T-cell (primary cell): ENCODE results near the gene ZCCHC24. TPM values are rescaled to one million over a fixed set of nuclear protein-coding genes. Genes with fewer than 3 reads are reported as not detected.
"Not testable (repeated sequence)": the region's sequence is repeated elsewhere in the genome, so short reads cannot be mapped to it uniquely, and the experiment has no call there.

ENCODE experiments used
- ATAC-seq, 4 experiments: fragments of 200-7000 bp in 3 of 4; fragments of 150-1000 bp in 1 of 4; cut with Tn5 transposase; replicated peaks in 1 of 4; 1 replicate in 3 of 4; 2 replicates in 1 of 4; pipeline ENCODE4 v1.10.0; 2021; ENCODE audit warnings: moderate library complexity in 3 of 4, mild to moderate bottlenecking in 2 of 4, moderate number of reproducible peaks in 1 of 4
- CTCF ChIA-PET, 2 donors: fragments of 300-600 bp; sonication (Branson Sonifier 250); formaldehyde crosslinking; loops; one replicate each; lab custom pipeline; 2022; ENCODE audit warnings: antibody characterized with exemption in 2 of 2; lab: Charles Lee
- POLR2A ChIA-PET, 2 donors: fragments of 300-600 bp; sonication (Branson Sonifier 250); formaldehyde crosslinking; loops; one replicate each; lab custom pipeline; 2022; ENCODE audit warnings: antibody characterized with exemption in 2 of 2; lab: Charles Lee
- DNase-seq, 35 experiments: peaks; one replicate each; pipeline versions ENCODE4 v3.0.0 to v3.0.0-alpha.2; 2013 to 2023
- H3K27ac ChIP-seq: one replicate; pipeline ENCODE4 v1.5.1; 2013; ENCODE audit warnings: low read length
- H3K27me3 ChIP-seq, 2 experiments: replicated peaks in 1 of 2; 1 replicate in 1 of 2; 2 replicates in 1 of 2; pipeline versions ENCODE4 v1.6.1 to v1.7.0; 2013; ENCODE audit warnings: low read length in 1 of 2, mixed read lengths in 1 of 2; ENCODE audit not compliant: control insufficient read depth in 2 of 2, insufficient read depth in 2 of 2; ENCODE audit errors: extremely low read depth in 1 of 2
- H3K36me3 ChIP-seq, 2 donors: 1 replicate in 1 of 2; 2 replicates in 1 of 2; pipeline versions ENCODE4 v1.6.1 to v1.7.0; 2013; ENCODE audit warnings: low read length in 1 of 2; ENCODE audit not compliant: control insufficient read depth in 2 of 2, insufficient read depth in 1 of 2; ENCODE audit errors: extremely low read depth in 1 of 2
- H3K4me1 ChIP-seq, 2 experiments: 1 replicate in 1 of 2; 2 replicates in 1 of 2; pipeline versions ENCODE4 v1.6.1 to v1.7.0; 2013; ENCODE audit warnings: low read length in 2 of 2, mixed read lengths in 1 of 2; ENCODE audit not compliant: insufficient read depth in 2 of 2, control insufficient read depth in 1 of 2; ENCODE audit errors: extremely low read depth in 1 of 2
- H3K4me3 ChIP-seq, 2 donors: 1 replicate in 1 of 2; 2 replicates in 1 of 2; pipeline versions ENCODE4 v1.5.1 to v1.7.0; 2013; ENCODE audit warnings: mild to moderate bottlenecking in 2 of 2, low read length in 1 of 2, moderate library complexity in 1 of 2; ENCODE audit not compliant: control insufficient read depth in 1 of 2; ENCODE audit errors: extremely low read depth in 1 of 2
- H3K9me3 ChIP-seq: 2 replicates; pipeline ENCODE4 v1.7.0; 2013
- H3K27ac Mint-ChIP-seq, 2 donors: one replicate each; pipeline ENCODE4 v1.8.0; 2020 to 2021; ENCODE audit warnings: mild to moderate bottlenecking in 2 of 2, mixed read lengths in 2 of 2
- H3K27me3 Mint-ChIP-seq, 2 donors: one replicate each; pipeline ENCODE4 v1.8.0; 2021 to 2022; ENCODE audit warnings: mixed read lengths in 2 of 2
- H3K36me3 Mint-ChIP-seq: one replicate; pipeline ENCODE4 v1.8.0; 2021; ENCODE audit warnings: mixed read lengths
- H3K4me1 Mint-ChIP-seq, 3 donors: one replicate each; pipeline ENCODE4 v1.8.0; 2020 to 2022; ENCODE audit warnings: mixed read lengths in 3 of 3, mild to moderate bottlenecking in 1 of 3
- H3K4me3 Mint-ChIP-seq, 3 donors: one replicate each; pipeline ENCODE4 v1.8.0; 2020 to 2022; ENCODE audit warnings: mild to moderate bottlenecking in 3 of 3, mixed read lengths in 3 of 3, moderate library complexity in 3 of 3
- H3K9me3 Mint-ChIP-seq, 3 donors: one replicate each; pipeline ENCODE4 v1.8.0; 2020 to 2022; ENCODE audit warnings: mixed read lengths in 3 of 3
- WGBS: methylation state at CpG from one replicate; pipeline ENCODE4 v1.1.5; 2013; ENCODE audit warnings: missing lambda C conversion rate; ENCODE audit not compliant: insufficient coverage; 5-methylcytosine and 5-hydroxymethylcytosine counted together
- total RNA-seq, 35 experiments: library from RNA in 6 of 35; stranded (reverse) in 6 of 35; fragments of 120-200 nt in 1 of 35; gene quantifications; one replicate each; pipeline versions ENCODE4 v1.2.1 to v1.2.4 and lab custom pipeline; 2013 to 2026

The ZCCHC24 gene
- total RNA-seq, 5 donors from 2014 or later (not counting 1 experiment from before 2014, with no cell fraction given), result 0.60 to 2.4 (median 1.9) TPM

- H3K4me3 ChIP-seq, result no peak overlapping the region
- Mint-ChIP-seq H3K27me3 (no peaks in the 10 kb centered on the region), H3K27ac (no peak overlapping the region), H3K9me3 (no peaks in the 10 kb centered on the region), H3K4me3 (no peak overlapping the region), H3K36me3 (no peaks in the 10 kb centered on the region), H3K4me1 (peaks cover 7 to 24% (median 14%) of the 10 kb centered on the region in 3 donors)
- no peak for ATAC-seq
- no peaks in the 10 kb centered on the region for H3K36me3 ChIP-seq
- H3K9me3 ChIP-seq, result no peaks in the 10 kb centered on the region
- no peak for DNase-seq
- CTCF ChIA-PET, result no interaction called here
- peaks cover 10 to 14% of the 10 kb centered on the region in 2 experiments for H3K4me1 ChIP-seq
- no peaks in the 10 kb centered on the region for H3K27me3 ChIP-seq
- no peak overlapping the region for H3K27ac ChIP-seq
- POLR2A ChIA-PET, result interaction anchor here in 1 of 2 donors (0.9 kb wide), 1 partner anchor 12 kb away, joined by 3 read pairs; no protein-coding TSS in a partner anchor
- WGBS, result 80% methylated on average over 1 of the region's 2 CpGs
Observed at GRCh38 chr10:79335094-79335469, 110.3 kb downstream of the ZCCHC24 start.

- peak overlapping the region in 1 of 2 donors; percentile 7 for H3K27ac Mint-ChIP-seq
- no peak overlapping the region for H3K27ac ChIP-seq
- H3K4me3 Mint-ChIP-seq, result no peak overlapping the region
- H3K36me3 ChIP-seq, result no peaks in the 10 kb centered on the region
- ATAC-seq (no peak), DNase-seq (no peak)
- H3K27me3 ChIP-seq, result no peaks in the 10 kb centered on the region
- no CpG with 5 or more reads among the region's 2 CpGs for WGBS
- no peaks in the 10 kb centered on the region for H3K9me3 Mint-ChIP-seq
- H3K4me3 ChIP-seq, result no peak overlapping the region
- CTCF ChIA-PET, result interaction anchor here in 1 of 2 donors (1.0 kb wide), 1 partner anchor 19 kb away, joined by 3 read pairs; no protein-coding TSS in a partner anchor
- H3K4me1 ChIP-seq, result peaks cover 10 to 14% of the 10 kb centered on the region in 2 experiments
- peaks cover 7 to 27% (median 14%) of the 10 kb centered on the region in 3 donors for H3K4me1 Mint-ChIP-seq
- no peaks in the 10 kb centered on the region for H3K9me3 ChIP-seq
- H3K27me3 Mint-ChIP-seq, result no peaks in the 10 kb centered on the region
- no peaks in the 10 kb centered on the region for H3K36me3 Mint-ChIP-seq
- POLR2A ChIA-PET, result interaction anchor here in 1 of 2 donors (0.9 kb wide), 1 partner anchor 11 kb away, joined by 3 read pairs; no protein-coding TSS in a partner anchor
Observed at GRCh38 chr10:79334573-79334972, 110.9 kb downstream of the ZCCHC24 start.

DNA sequence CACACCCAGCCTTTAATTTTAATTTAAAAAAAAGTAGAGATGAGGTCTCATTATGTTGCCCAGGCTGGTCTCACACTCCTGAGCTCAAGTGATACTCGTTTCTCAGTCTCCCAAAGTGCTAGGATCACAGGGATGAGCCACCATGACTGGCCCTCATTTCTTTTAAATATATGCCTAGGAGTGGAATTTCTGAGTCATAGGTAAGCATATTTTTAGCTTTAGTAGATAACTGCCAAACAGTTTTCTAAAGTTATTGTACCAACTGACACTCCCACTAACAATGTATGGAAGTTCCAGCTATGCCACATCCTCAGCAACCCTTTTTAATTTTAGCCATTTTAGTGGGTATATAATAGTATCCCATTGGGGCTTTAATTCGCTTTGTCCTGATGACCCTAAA is 111.9 kb downstream of the ZCCHC24 start:
- ChIA-PET CTCF (interaction anchor here in 1 of 2 donors (1.1 to 1.4 kb wide), 2 partner anchors 11 kb away, joined by 3 read pairs; no protein-coding TSS in a partner anchor), POLR2A (no interaction called here)
- Mint-ChIP-seq H3K27ac (no peak overlapping the region), H3K27me3 (no peaks in the 10 kb centered on the region), H3K9me3 (no peaks in the 10 kb centered on the region), H3K36me3 (no peaks in the 10 kb centered on the region), H3K4me3 (no peak overlapping the region), H3K4me1 (peaks cover 7 to 29% (median 14%) of the 10 kb centered on the region in 3 donors)
- no CpG with 5 or more reads among the region's 2 CpGs for WGBS
- Histone ChIP-seq H3K36me3 (no peaks in the 10 kb centered on the region), H3K4me3 (no peak overlapping the region), H3K9me3 (no peaks in the 10 kb centered on the region), H3K4me1 (peaks cover 10 to 14% of the 10 kb centered on the region in 2 experiments), H3K27me3 (no peaks in the 10 kb centered on the region), H3K27ac (no peak overlapping the region)
- no peak for DNase-seq
- no peak for ATAC-seq

DNA sequence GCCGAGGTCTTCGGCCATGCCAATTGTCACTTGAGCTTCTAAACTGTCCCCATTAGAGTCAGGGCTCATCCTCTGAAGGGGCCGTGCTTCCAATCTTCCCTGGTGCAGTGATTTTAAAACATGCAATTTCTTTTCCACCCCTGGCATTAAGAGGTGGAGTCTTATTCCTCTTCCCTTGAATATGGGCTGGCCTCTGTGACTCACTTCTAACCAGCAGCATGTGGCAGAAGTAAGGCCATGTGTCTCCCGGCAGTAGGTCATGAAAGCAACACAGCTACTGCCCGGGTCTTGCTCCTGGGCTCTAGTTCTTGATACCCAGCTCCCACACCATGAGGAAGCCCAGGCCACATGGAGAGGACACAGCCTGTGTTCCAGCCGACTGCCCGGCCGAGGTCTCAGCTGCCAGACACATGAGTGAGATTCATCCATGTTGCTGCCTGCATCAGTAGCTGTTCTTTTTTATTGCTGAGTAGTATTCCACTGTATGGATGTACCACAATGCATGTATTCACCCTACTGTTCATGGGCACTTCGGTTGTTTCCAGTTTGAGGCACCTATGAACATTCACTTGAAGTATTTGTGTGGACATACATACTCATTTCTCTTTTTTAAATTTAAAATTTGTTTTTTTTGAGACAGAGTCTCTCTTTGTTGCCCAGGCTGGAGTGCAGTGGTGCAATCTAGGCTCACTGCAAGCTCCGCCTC is 112.7 kb downstream of the ZCCHC24 start:
- no CpG with 5 or more reads among the region's 10 CpGs for WGBS
- H3K4me3 Mint-ChIP-seq, H3K27me3 Mint-ChIP-seq, H3K36me3 ChIP-seq, H3K4me3 ChIP-seq, H3K27me3 ChIP-seq, POLR2A ChIA-PET, DNase-seq, H3K27ac Mint-ChIP-seq, H3K9me3 ChIP-seq, H3K36me3 Mint-ChIP-seq, ATAC-seq, H3K9me3 Mint-ChIP-seq, H3K27ac ChIP-seq: not testable (repeated sequence)
- CTCF ChIA-PET, result interaction anchor here in 1 of 2 donors (1.1 to 1.4 kb wide), 2 partner anchors 10 to 11 kb away, joined by 3 read pairs; no protein-coding TSS in a partner anchor
- H3K4me1 Mint-ChIP-seq, result peaks cover 7 to 29% (median 14%) of the 10 kb centered on the region in 3 donors
- peaks cover 10 to 14% of the 10 kb centered on the region in 2 experiments for H3K4me1 ChIP-seq

Other genes with a start within 250 kb of the ZCCHC24 start
- 10 to 100 TPM; 25.6 to 36.2 (median 31.3) TPM for gene PPIF, start 98.2 kb downstream of the ZCCHC24 start, total RNA-seq
- gene EIF5AL1, start 66.9 kb upstream of the ZCCHC24 start, total RNA-seq, result under 1 TPM in 3 of 5 donors, not detected in 2; 0.10 to 0.28 (median 0.19) TPM
- gene SFTPA2, start 114.8 kb upstream of the ZCCHC24 start, total RNA-seq, result 1 to 10 TPM in 3 of 5 donors, not detected in 2; 6.4 to 9.8 (median 8.9) TPM
- 1 to 10 TPM in 3 of 5 donors, not detected in 2; 6.4 to 9.6 (median 8.4) TPM for gene SFTPA1, start 165.3 kb upstream of the ZCCHC24 start, total RNA-seq